NCI-H2227 (cell line): ENCODE data around the gene MSI2.

Experiments used
- DNase-seq: peaks from one replicate; lab custom pipeline; 2025; ENCODE audit not compliant: unreplicated experiment; lab: John Stamatoyannopoulos, UW

Gene MSI2

DNA sequence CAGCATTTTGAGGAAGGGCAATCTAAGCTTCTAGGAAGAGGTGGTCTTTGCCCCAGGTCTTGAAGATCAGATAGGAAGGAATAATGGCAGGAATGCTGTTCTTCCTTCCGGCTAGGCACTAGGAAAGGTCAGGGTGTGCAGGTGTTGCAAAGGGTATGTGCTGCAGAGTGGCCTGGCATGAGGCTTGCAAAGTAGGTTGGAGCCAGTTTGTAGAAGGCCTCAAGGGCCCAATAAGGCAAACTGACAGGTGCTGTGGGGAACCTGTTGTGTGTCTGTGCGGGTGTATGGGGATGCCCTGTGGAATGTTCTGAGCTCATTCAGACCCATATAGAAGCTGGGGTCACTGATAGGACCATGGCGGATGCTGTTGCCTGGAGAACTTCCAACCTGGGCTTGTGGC is 12.7 kb downstream of the MSI2 start:
- no peak for DNase-seq

DNA sequence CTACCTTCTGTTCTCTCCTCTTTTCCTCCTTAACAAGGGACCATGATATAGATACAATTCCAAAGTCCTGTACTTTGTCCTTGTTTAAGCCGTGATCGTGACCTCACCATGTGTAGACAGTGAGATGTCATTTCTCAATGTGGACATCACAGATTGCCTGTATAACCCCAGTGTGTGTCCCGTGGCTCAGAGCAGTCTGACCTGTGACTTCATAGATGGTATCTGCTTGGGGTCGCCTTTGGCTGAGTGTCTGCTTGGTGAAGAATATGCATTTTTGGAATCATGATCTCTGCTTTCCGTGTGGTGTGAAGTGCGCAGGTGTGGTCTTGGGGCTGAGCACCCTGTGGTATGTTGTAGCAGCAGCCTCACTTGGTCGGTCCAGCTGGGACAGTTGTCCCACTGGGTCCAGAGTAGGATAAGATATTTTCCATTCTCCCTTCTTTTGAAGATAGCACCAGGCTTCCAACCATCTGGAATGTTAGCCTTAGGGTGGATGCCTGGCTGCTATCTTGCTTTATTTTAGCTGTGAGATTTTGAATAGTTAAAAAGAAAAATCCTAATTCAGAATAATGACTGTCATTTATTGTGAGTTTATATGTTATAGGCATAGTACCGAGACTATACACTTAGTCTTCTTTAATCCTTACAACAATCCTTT is 13.4 kb downstream of the MSI2 start:
- DNase-seq, result no peak

DNA sequence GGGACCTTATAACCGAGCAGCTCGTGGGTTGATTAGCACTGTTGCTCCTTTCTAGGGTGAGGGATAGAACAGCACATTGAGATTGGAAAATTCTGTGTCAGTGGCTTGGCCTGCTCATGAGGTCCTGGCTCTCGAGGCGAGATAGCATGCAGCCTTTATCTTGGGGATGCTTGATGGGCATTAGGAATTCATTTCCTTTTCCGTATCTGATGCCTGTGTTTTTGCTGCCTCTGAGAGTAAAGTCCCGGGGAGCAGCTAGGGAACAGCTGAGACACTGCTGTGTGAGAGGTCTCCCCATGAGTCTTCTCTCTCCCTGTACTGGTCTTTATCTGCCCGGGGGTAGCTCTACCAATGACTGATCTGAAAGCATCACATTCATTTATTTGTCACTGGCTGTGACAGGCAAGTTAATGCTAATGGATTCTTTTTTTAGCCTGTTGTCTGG is 14.5 kb downstream of the MSI2 start:
- no peak for DNase-seq

DNA sequence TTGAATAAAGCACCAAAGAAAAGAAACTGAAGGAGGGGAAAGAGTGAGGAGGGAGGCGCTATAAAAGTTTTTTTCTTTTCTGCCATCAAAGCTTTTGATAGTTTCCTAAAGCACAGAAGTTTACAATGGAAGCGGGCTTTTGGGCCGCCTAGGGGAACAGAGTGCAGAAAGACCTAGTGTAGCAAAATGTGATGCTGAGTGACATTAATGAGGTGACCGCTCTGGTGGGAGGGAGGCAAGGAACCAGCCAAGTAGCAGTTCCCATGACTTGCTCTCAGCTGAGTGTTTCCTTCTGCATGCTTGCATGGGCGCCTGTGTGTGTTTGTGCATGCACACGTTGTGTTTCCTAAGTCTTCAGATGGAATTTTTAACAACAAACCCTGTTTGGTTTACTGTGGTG is 15.5 kb downstream of the MSI2 start:
- DNase-seq, result no peak

DNA sequence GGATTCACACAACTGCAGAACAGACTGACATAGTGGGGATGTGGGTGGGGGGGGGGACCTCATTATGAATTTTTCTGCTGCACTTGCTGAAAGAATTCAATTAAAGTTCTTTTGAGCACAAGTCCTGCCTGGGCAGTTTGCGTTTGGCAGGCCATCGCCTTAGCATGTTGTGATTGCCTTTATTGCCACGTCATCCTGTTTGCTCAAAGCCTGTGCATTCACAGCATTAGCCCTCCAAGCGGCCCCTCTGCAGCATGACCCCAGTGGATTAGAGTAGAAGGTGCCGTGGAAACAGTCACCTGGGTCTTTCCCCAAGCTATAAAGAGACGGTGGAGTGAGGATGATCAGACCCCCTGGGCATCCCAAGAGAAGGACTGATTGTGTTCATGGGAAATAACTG is 17.2 kb downstream of the MSI2 start:
- DNase-seq, result no peak

DNA sequence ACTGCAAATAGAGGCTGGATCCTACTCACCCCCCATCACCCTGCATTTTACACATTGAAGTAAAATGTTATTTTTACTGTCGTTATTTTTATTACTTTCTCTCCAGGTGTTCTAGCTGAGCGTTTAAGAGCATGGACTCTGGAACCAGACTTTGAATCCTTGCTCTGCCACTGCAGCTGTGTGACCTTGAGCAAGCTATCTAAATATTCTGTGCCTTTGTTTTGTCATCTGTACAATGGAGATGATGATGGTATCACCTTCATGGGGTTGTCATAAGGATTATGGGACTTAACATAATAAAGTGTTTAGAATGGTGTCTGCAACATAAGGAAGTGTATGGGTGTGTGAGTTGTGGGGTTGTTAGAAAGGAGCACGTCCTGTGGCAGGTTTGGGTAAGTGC is 17.8 kb downstream of the MSI2 start:
- no peak for DNase-seq

DNA sequence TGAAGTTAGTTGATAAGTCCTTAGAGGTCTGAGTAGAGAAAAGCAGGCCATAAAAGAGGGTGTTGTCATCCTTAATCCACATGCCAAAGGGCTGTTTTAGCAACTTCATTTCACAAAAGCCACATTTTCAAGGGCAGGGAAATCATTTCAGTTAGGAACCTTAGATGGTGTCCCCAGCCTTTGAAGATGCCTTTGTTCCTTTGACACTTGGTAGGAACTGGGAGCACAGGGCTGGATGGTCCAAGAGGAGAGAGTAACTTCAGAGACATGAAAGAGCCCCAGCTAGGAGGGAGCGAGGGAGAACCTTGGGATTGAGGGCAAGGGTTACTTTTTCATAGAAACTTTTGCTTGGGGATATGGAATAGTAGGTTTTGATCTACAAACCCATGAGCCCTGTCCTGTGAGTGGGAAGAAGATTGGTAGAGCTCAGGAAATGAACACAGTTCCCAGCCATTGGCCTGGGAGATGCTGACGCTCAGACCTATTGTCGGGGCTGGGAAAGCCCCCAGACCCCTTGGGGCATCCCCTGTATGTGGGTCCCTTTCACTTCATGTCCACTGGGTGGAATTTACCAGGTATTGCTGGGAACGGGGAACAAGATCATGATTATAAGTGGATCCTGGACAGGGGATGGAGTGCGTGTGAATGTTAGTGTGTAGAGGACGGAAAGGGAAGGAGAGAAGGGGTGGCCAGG is 18.9 kb downstream of the MSI2 start:
- DNase-seq, result no peak

DNA sequence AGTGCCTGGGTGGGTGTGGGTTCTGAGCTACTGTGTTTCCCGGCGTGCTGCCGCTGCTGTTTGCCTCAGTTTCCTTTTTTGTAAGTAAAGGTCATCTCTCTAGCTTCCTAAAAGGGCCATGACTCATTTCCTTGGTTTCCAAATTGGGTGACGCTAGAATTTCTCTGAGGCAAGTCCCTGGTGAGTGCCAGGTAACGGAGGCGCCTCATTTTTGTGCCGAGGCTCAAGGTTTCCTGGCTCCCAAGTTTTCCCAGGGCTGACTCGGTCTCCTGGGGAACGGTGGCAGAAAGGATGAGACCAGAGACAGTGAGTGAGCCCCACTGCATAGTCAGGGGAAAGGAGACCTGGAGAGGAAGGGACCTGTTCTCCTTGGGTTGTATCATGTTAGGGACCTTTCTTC is 20.3 kb downstream of the MSI2 start:
- DNase-seq, result no peak

DNA sequence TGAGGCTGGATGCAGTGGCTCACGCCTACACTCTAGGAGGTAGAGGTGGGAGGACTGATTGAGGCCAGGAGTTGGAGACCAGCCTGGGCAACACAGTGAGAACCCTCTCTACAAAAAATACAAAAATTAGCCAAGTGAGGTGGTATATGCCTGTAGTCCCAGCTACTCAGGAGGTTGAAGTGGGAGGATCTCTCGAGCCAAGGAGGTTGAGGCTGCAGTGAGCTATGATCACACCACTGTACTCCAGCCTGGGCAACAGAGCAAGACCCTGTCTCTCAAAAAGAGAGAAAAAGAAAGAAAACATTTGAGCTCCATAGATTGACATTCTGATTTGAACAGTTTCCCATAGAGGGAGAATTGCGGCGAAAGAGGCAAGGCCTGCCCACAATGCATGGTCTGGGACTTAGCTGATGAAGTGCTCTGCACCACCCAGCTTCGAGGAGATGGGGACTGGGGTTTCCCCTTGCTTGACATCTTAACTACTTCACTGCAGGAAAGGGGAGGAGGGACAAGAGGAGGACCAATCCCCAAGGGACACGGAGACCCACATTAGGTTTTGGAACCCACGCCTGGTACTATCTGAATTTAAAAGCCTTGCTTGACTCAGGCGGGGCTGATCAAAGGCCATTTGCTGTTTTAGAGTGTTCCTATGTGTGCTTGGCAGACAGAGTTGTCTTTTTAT is 21.7 kb downstream of the MSI2 start:
- no peak for DNase-seq

DNA sequence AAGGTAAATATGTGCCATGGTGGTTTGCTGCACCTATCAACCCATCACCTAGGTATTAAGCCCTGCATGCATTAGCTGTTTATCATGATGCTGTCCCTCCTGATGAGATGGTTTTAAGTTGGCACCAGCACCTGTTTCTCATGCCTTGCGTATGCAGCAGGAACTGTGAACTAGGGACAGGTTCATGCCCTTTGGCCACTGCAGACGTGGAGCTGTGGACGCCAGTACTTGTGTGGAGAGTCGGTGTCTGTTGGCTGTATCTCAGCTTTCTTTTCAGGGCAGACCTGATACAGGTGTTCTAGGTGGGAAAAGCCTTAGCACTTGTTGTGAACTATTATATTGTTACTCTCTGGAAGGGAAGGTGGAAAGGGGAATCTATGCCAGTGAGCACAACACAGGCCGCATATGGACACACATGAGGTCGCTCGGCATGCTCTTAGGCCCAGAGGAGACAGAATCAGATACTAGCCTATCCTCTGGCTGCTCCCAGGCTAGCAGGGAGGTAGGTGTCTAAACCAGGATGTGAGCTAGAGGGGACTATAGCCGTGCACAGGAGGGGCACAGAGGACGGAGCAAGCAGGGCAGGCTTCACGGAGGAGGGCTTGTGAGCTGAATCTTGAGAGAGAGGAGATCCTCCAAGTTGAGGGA is 22.5 kb downstream of the MSI2 start:
- DNase-seq, result no peak

DNA sequence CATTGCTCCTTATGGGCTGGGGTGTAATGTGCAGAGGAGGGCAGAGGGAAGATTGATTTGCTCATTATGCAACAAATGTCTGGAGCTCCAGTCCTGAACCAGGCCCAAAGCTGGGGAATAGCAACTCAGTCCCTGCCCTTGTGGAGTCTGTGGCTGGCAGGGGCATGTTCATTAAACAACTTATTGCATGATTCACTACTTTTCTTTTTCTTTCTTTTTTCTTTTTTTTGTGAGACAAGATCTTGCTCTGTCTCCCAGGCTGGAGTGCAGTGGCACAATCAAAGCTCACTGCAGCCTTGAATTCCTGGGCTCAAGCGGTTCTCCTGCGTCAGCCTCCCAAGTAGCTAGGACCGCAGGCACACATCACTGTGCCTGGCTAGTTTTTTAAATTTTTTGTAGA is 23.1 kb downstream of the MSI2 start:
- no peak for DNase-seq

DNA sequence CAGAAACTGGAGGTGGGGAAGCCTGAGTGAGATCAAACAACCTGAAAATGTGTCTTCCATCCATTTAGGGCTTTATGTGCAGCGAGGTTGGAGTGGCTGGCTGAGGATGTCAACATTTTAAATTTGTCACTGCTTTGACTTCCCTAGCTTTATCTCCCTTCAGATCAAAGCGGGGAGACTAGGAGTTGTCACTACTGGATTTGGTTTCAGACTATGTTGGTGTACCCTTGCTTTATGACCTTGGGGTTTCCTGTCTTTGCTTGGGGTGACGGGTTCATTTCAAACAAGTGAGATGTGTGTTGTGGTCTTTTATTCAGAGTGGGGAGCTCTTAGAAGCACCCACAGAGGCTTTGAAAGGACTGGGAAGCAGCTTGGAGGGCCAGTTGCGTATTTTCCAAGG is 25.6 kb downstream of the MSI2 start:
- no peak for DNase-seq

DNA sequence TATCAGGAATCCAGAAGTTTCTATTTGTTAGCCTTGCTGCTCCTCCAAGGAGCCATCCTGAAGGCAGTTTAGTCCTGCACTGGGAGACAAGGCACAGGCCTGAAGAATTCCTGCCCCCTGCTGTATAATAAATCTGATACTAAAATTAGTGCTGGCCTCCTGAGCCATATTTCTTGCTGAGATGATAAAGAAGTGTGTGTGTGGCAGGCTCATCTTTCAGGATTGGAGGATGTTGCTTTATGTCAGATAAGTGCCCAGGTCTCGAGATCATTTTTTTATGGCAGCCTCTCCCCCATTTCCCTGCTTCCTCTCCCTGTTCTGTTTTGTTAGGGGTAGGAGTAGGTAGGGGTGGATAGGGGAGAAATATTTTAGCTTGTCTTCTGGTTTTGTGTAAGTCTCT is 26.0 kb downstream of the MSI2 start:
- peak; percentile 53 for DNase-seq

DNA sequence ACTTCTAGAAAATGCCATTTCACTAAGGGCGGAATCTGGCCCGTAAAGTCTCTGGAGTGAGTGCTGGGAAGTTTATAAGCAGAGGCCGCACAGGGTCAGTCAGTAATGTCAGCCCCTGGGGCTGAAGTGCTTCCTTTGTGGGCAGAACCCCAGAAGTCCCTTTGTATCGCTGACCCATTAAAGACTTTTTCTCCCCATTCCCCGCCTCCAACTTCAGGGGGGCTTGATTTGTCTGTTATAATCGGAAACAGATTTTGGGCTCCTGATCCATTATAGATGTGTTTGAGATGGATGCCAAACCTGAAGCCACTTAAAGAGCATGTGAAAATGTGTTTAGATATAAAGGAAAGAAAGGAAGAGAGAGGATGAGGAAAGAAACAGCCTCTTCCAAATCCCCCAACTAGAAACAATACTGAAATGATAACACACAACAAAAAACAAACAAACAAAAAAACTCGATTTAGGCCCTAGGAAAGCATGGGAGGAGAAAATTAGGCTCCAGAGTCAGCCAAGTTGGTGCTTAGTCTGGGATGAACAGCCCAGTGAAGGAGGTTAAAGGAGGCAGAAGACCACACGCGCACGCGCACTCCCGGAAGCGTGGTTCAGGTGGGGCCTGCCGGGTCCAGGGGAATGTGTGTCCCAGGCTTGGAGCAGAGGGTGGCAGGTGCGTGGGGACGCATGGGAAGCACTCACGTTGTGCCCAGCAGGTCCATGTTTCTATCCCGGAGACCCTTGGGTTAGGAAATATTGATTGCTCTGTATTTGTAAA is 27.1 kb downstream of the MSI2 start:
- peak; percentile 29 for DNase-seq

DNA sequence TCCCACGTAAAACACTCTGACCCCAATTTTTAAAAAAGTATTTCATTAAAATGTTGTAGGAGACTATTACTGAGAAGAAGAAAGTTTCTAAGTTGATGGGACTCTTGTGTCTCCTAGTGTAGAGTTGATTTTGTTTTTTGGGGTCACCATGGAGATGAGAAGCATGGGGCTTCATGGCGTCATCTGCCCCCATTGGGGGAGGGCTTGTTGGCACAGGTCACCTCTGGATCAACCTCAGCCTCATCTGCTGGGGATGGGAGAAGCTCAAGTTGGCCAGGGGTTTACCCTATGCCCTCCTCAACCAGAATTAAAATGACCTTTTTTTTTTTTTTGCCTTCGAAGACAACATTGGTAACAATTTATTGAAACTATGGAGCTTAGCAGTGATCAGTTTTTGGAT is 28.3 kb downstream of the MSI2 start:
- DNase-seq, result no peak

DNA sequence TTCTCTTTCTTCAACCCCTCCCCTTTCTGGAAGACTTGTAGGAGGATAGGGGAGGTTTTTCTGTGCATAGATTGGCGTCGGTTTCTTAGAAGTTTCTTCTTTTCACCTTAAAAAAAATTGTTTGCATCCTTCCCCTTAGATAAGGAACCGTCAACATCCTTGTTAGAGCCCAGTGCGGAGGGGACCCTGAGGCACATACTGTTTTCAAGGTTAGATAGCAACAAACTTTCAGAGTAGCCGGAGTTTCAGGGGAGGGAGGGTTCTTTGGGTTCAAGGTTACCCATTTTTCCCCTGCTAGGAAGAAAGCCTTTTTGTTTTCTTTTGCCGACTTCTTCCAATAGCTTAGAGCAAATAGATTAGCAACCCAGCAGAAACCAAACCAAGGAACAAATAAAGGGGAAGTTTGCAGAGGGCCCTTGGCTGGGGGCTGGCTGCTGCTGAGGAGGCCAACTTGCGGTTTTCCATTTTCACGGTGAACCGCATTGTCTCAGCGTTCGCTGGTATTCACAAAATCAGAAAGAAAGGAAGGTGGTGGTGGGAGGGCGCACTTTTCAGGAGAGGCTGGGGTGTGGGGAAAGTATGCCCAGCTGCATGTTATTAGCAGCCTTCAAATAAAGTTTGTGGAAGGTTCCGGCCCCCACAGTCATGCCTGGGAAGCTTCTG is 28.8 kb downstream of the MSI2 start:
- DNase-seq, result no peak

DNA sequence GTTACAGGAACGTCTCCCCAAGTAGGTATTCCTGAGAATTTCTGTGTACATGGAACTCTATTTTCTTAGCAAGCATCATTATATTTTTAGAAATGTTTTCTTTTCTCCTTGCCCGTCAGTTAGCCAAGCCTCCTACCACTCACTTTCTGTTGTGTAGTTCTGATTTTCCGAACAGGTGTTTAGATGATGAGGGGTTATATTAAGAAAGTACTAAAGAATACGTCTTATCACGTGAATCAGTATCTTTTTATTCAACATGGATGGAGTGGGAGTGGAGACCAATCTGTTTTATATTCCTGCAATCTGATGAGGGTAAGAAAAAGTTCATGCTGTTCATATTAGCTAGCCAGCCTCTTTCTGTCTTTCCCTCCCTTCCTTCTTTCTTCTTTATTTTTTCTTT is 29.4 kb downstream of the MSI2 start:
- no peak for DNase-seq

DNA sequence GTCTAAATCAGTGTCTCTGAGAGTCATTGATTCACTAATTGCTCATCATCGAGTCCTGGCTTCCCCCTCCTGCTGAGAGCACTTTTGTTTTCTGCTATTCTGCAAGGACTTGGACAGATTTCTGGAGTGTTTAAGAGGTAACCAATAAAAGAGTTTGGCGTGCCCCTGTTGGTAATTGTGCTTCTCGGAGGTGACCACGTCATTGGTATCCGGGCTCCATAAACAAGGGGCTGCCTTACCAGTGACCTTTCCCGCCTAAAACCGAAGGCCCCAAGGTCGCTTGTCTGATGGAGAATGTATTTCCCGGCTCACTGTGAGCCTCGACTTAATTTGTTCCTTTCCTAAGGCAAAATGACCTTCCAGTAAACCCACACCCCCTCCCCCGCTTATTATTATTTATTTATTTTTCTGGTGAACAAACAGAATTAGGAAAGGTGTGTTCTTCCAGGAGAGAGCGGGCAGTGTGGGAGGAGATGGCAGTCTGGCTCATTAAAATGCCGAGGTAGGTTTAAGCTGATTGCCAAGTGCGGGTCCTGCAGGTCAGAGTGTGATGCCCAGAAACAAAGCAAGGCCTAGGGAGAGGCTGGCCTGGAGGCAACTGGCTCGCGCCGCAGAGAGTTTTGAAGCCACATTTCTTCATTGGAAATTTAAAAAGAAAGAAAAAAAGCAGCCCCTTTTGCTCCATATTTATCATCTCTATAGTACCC is 30.2 kb downstream of the MSI2 start:
- DNase-seq, result peak; percentile 26

DNA sequence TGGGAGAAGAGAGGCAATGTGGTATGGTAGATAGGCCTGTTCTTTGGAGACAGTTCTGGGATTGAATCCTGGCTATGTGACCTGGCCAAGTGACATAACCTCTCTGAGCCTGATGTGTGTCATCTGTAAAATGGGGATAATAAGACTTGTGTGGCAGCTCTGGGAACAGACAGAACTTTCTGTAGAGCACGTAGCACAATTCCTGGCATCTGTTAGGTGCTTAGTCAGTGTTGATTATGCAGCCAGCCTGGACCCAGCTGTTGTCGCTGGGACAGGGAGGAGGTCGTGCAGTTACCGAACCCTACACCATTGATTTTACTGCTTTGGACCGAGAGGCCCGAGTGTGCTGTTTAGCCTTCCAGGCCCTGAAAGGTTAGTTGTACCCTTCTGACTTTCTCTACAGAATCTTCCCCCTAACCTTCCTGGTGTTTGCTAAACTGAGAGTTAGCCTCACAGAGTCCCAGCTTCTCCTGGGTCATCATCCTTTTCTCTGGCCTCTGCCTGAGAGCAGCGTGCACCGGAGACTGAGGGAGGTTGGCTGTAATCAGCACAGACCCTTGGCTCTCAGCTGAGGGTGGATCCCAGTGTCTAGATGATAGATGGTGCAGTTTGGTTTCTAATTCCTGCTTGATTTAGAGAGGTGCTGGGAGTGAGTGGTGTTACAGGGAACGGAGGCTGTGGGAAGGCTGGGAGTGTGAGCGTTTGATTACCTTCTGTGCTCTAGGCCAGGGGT is 31.9 kb downstream of the MSI2 start:
- peak; percentile 47 for DNase-seq
